Aorta (tissue), 5 donors: ENCODE results near the gene MBD3L2. TPM values are rescaled to one million over a fixed set of nuclear protein-coding genes. Genes with fewer than 3 reads are reported as not detected.
"Not testable (repeated sequence)": the region's sequence is repeated elsewhere in the genome, so short reads cannot be mapped to it uniquely, and the experiment has no call there.

Experiments used
- ATAC-seq: fragments of 200-7000 bp; cut with Tn5 transposase; one replicate; pipeline ENCODE4 v1.9.1; 2022; ENCODE audit warnings: moderate library complexity; ENCODE audit not compliant: low FRiP score
- DNase-seq, 2 donors: peaks; one replicate each; pipeline ENCODE4 v3.0.0-alpha.2; 2020
- H3K27ac ChIP-seq, 2 donors: one replicate each; pipeline ENCODE4 v1.5.1; 2013; ENCODE audit warnings: low read length in 2 of 2, mild to moderate bottlenecking in 2 of 2, moderate library complexity in 2 of 2, control low read depth in 1 of 2, inconsistent platforms in 1 of 2, low read depth in 1 of 2
- H3K27me3 ChIP-seq, 2 donors: one replicate each; pipeline ENCODE4 v1.6.1; 2013; ENCODE audit warnings: control low read depth in 1 of 2, low read length in 1 of 2, mild to moderate bottlenecking in 1 of 2, moderate library complexity in 1 of 2; ENCODE audit not compliant: insufficient read depth in 2 of 2, control insufficient read depth in 1 of 2
- H3K36me3 ChIP-seq, 2 donors: one replicate each; pipeline ENCODE4 v1.6.1; 2013; ENCODE audit warnings: control low read depth in 1 of 2, low read length in 1 of 2, mild to moderate bottlenecking in 1 of 2; ENCODE audit not compliant: insufficient read depth in 2 of 2, control insufficient read depth in 1 of 2
- H3K4me1 ChIP-seq, 2 donors: one replicate each; pipeline ENCODE4 v1.6.1; 2013; ENCODE audit warnings: low read length in 2 of 2, control low read depth in 1 of 2, mild to moderate bottlenecking in 1 of 2, moderate library complexity in 1 of 2; ENCODE audit not compliant: insufficient read depth in 2 of 2, control insufficient read depth in 1 of 2
- H3K4me3 ChIP-seq, 2 donors: one replicate each; pipeline ENCODE4 v1.5.1; 2013; ENCODE audit warnings: low read length in 2 of 2, control low read depth in 1 of 2, mild to moderate bottlenecking in 1 of 2
- H3K9me3 ChIP-seq: one replicate; pipeline ENCODE4 v1.6.1; 2013; ENCODE audit warnings: mild to moderate bottlenecking, low read length; ENCODE audit not compliant: control insufficient read depth
- WGBS, 2 donors: extraction: QIAGEN DNeasy Blood & Tissue Kit; methylation state at CpG; one replicate each; pipeline ENCODE4 v1.1.7; 2013; 5-methylcytosine and 5-hydroxymethylcytosine counted together
- intact Hi-C, 2 donors: fragments of 100-400 bp; cut with DNase I; formaldehyde crosslinking; loops; one replicate each; pipeline versions ENCODE4 v1.14.2 to v1.15.0; 2022
- long read RNA-seq, 2 donors: library from polyadenylated mRNA; unstranded; transcript quantifications; one replicate each; pipeline ENCODE4 v2.0.0, GENCODE V29; 2020 to 2021
- polyA plus RNA-seq, 2 donors: library from polyadenylated mRNA; stranded (reverse); fragments of 200-250 nt; gene quantifications; one replicate each; pipeline ENCODE4 v1.2.3, GENCODE V29; 2013
- total RNA-seq, 2 donors: library from RNA; stranded (reverse); fragmentation: NEBNext Ultra II Directional; extraction: Animal tissue kit (Norgen Biotek cat#: 25700); gene quantifications; one replicate each; pipeline ENCODE4 v1.2.1, GENCODE V29; 2021
- donor health status: healthy with polysubstance abuse.
- donor health status: Bipolar disorder and iron deficiency.
- donor health status: DM: no; HTN: no; CAD: no.
- donor health status: DM: no; HTN: no; CAD: no.
- donor health status: DM: yes; HTN: yes; CAD: no.

Gene MBD3L2
- total RNA-seq: not detected
- polyA plus RNA-seq: not detected
- long read RNA-seq, donor 1: 0 reads
- long read RNA-seq, donor 2: 0 reads

DNA sequence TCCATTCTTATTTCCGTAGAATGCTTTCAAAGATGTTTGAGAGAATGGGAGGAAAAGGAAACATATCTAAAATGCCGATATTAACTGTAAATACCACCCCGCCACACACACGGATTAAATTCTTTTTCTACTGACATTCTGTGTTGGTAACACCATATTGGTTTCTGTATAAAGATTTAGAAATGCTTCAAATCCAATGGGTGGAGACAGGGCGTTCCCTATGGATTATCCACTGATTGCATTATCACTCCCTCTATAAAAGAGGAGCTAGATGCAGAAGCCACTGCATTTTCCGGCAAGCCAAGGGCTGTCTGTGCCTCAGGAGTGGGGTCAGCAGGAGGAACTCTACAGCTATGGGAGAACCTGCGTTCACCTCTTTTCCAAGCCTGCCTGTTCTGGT is at the start of gene MBD3L2:
MBD3L2 (plus strand) TSS at position 301 of the 400 bp plus-strand sequence; CDS start at position 354, 53 bp downstream.
- DNase-seq, H3K4me1 ChIP-seq, H3K4me3 ChIP-seq, ATAC-seq, H3K36me3 ChIP-seq, intact Hi-C loops, H3K9me3 ChIP-seq, H3K27me3 ChIP-seq, H3K27ac ChIP-seq: not testable (repeated sequence)
- no CpG with 5 or more reads among the region's 7 CpGs for WGBS, 2 donors

DNA sequence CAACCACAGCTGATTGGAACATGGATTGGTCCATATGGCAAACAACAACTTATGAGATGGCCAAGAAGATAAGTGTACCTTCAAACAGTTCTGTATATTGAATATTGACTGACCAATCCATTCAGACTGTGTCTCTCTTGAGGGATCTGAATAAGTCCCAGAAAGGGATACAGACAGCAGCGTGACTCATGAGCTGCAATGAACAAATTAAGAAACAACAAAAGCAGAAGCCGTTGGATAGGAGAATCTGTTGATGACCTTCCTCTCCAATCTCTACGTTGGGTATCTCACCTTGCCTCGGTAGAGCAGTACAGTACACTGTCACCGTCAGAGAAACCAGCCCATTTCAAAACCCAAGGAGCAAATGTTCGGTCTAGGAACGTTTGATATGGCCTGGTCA is 49.2 kb upstream of the MBD3L2 start:
- Histone ChIP-seq H3K9me3 (no peaks in the 10 kb centered on the region), H3K36me3 (no peaks in the 10 kb centered on the region), H3K27ac (no peak overlapping the region), H3K4me3 (no peak overlapping the region), H3K27me3 (no peaks in the 10 kb centered on the region), H3K4me1 (no peaks in the 10 kb centered on the region)
- intact Hi-C loops: no loop called here
- DNase-seq (no peak), ATAC-seq (no peak)
- WGBS, 2 donors: 71 to 73% methylated on average over 7 of the region's 7 CpGs

DNA sequence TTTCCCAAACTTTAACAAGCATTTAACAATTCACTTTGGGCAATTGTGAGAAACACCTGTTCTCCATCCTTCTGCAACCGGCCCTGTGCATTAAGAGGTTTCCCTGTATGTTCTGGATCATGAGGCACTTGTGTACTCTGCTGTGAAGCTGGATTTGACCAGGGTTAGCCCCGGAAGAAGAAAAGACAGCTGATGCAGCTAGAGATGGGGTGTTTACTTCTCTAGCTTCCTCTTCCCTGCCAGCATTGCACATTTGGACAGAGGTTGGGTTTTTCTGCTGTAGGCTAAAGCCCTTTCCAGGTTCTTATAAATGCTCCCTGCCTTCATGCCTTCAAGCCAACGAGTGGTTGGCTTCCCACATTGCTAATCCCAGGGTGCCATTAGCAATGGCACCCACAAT is 48.8 kb upstream of the MBD3L2 start:
- Histone ChIP-seq H3K9me3 (no peaks in the 10 kb centered on the region), H3K36me3 (no peaks in the 10 kb centered on the region), H3K27ac (no peak overlapping the region), H3K4me1 (no peaks in the 10 kb centered on the region), H3K27me3 (no peaks in the 10 kb centered on the region), H3K4me3 (no peak overlapping the region)
- intact Hi-C loops: no loop called here
- DNase-seq (no peak), ATAC-seq (no peak)
- 60 to 65% methylated on average over 3 of the region's 3 CpGs for WGBS, 2 donors

DNA sequence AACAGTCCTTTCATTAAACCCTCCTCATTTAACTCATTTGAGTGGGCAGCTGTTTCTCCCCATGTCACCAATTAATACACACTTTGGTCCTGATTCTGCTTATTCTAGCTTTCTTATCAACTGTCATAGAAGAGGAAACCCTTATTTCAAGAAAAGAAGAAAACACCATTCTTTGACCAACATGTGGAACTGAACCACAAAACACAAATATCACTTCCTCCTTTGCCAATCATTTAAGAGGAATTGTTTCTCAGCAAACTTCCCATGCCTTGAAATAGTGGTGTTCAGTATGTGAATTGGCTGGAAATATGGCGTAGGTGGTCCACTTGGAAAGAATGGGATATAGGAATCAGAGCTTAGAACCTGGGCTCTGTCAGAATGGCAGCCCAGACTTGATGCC is 48.3 kb upstream of the MBD3L2 start:
- DNase-seq (no peak), ATAC-seq (no peak)
- 57 to 69% methylated on average over 1 of the region's 1 CpG for WGBS, 2 donors

DNA sequence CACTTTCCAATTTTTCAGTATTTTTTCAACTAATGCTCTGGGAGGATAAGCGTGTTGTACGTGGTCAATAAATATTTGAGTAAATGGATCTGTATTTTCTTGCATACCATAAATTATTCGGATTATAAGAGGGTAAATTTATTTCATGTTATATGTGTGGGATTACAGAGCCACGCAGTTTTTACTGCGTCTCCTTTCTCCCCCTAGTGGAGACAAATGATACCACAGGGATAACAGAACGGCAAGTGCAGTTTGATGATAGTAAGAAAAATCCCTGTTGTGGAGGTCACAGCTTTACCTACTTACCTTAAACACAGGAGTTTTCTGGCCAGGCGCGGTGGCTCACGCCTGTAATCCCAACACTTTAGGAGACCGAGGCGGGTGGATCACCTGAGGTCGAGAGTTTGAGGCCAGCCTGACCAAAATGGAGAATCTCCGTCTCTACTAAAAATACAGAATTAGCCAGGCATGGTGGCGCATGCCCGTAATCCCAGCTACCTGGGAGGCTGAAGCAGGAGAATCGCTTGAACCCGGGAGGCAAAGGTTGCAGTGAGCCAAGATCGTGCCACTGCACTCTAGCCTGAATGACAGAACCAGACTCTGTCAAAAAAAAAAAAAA is 44.7 kb upstream of the MBD3L2 start:
- ATAC-seq (no peak), DNase-seq (no peak)
- Histone ChIP-seq H3K27ac (no peak overlapping the region), H3K27me3 (no peaks in the 10 kb centered on the region), H3K4me3 (no peak overlapping the region), H3K36me3 (no peaks in the 10 kb centered on the region), H3K9me3 (no peaks in the 10 kb centered on the region), H3K4me1 (no peaks in the 10 kb centered on the region)
- 54 to 57% methylated on average over 18 of the region's 18 CpGs for WGBS, 2 donors
- intact Hi-C loops: no loop called here

More for the DNA sequence above, 48.3 kb upstream of the MBD3L2 start:
- H3K36me3 ChIP-seq: no peaks in the 10 kb centered on the region
- no peak overlapping the region for H3K27ac ChIP-seq
- no peaks in the 10 kb centered on the region for H3K9me3 ChIP-seq
- intact Hi-C loops: no loop called here
- H3K27me3 ChIP-seq: no peaks in the 10 kb centered on the region
- no peaks in the 10 kb centered on the region for H3K4me1 ChIP-seq
- no peak overlapping the region for H3K4me3 ChIP-seq

DNA sequence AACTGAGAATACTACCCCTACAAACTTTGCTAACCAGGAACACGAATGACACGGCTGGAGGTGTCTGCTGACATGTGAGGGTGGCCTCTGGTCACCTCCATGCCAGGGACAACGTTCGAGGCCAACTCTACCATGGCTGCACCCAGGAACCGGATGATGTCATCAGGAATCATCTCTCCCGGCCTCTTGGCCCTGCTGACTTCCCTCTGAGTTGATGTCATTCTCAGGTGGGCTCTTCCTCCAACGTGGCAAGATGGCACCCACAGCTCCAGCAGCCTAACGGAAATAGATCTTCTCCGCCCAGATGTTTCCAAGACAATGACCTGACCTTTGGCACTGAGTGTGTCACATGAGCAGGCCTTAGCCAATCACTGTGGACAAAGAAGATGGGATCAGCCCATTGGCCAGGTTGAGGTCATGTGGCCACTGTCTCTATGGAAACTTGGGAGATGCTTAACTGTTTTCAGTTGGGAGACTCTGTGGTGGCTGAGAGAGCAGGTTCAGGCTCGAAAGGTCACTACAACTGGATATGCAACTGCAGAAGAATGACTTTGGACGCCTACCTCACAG is 42.9 kb upstream of the MBD3L2 start:
- intact Hi-C loops: no loop called here
- WGBS, 2 donors: 80 to 86% methylated on average over 11 of the region's 11 CpGs
- no peak for DNase-seq
- Histone ChIP-seq H3K36me3 (no peaks in the 10 kb centered on the region), H3K4me3 (no peak overlapping the region), H3K9me3 (no peaks in the 10 kb centered on the region), H3K27ac (no peak overlapping the region), H3K4me1 (no peaks in the 10 kb centered on the region), H3K27me3 (no peaks in the 10 kb centered on the region)
- ATAC-seq: no peak

DNA sequence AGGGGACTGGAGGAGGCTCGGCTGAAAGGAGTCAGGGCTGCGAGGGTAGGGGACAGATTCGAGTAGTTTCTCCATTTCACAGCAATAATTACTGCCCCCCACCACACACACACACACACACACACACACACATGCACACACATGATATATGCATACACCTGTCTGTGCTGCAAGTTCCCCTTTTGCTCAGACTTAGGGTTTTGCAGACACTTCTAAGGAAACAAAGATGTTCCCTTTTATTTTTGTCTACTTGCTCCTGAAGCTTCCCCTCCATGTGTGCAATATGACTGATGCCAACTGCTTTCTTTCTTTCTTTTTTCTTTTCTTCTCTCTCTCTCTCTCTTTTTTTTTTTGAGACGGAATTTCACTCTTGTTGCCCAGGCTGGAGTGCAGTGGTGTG is 41.3 kb upstream of the MBD3L2 start:
- ATAC-seq (no peak), DNase-seq (no peak)
- H3K4me3 ChIP-seq: no peak overlapping the region
- WGBS, 2 donors: 48 to 66% methylated on average over 4 of the region's 4 CpGs
- H3K27me3 ChIP-seq: no peaks in the 10 kb centered on the region
- no peak overlapping the region for H3K27ac ChIP-seq
- no peaks in the 10 kb centered on the region for H3K9me3 ChIP-seq
- H3K4me1 ChIP-seq: no peaks in the 10 kb centered on the region
- H3K36me3 ChIP-seq: no peaks in the 10 kb centered on the region
- intact Hi-C loops: no loop called here

DNA sequence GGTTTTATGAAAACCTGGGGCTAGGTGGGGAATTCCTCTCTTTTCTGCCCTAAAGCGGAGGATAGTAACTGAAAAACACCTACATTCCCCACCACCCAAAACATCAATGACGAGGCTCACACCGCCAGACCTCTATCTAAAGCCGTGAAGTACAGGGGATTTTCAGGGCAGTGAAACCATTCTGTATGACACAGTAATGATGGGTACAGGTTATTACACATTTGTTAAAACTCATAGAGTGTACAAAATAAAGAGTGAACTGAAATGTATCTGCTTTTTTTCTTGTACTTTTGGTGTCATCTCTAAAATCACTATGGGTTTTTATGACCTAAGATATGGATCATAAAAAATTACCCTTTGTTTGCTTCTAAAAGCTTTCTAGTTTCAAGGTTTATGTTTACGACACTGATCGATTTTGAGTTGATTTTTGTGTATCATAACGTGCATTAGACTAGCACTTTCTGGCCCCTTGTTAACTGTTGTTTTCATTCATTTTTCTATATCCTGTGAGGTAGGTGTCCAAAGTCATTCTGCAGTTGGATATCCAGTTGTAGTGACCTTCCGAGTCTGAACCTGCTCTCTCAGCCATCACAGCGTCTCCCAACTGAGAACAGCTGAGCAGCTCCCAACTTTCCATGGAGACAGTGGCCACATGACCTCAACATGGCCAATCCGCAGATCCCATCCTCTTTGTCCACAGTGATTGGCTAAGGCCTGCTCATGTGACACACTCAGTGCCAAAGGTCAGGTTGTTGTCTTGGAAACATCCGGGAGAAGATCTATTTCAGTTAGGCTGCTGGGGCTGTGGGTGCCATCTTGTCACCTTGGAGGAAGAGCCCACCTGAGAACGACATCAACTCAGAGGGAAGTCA is 38.2 kb upstream of the MBD3L2 start:
- Histone ChIP-seq H3K4me1 (no peaks in the 10 kb centered on the region), H3K27ac (no peak overlapping the region), H3K36me3 (no peaks in the 10 kb centered on the region), H3K27me3 (no peaks in the 10 kb centered on the region), H3K4me3 (no peak overlapping the region), H3K9me3 (no peaks in the 10 kb centered on the region)
- 87 to 89% methylated on average over 11 to 12 of the region's 12 CpGs for WGBS, 2 donors
- no peak for DNase-seq
- intact Hi-C loops: no loop called here
- ATAC-seq: no peak
